HG02884 (cell line): ENCODE measurements around the gene CRYZL1.

Source experiments
- ATAC-seq: cut with Tn5 transposase; IDR thresholded peaks from one replicate; pipeline ENCODE4 v1.9.1; 2021; ENCODE audit warnings: mild to moderate bottlenecking, moderate library complexity; ENCODE audit not compliant: unreplicated experiment

CRYZL1 gene

GRCh38 chr21:33566514-33566913 is 75.0 kb downstream of the CRYZL1 start:
- no peak for ATAC-seq

GRCh38 chr21:33562389-33562788 is 79.2 kb downstream of the CRYZL1 start:
- no peak for ATAC-seq

- no peak for ATAC-seq
Observed at GRCh38 chr21:33561373-33561772, 80.2 kb downstream of the CRYZL1 start.

GRCh38 chr21:33560965-33561364 is 80.6 kb downstream of the CRYZL1 start:
- ATAC-seq: no peak

- ATAC-seq: no peak
Observed at GRCh38 chr21:33559813-33560212, 81.7 kb downstream of the CRYZL1 start.

- no peak for ATAC-seq
Observed at GRCh38 chr21:33558777-33559421, 82.6 kb downstream of the CRYZL1 start.

GRCh38 chr21:33557447-33557846 is 84.1 kb downstream of the CRYZL1 start:
- no peak for ATAC-seq

- no peak for ATAC-seq
Observed at GRCh38 chr21:33554982-33555344, 86.6 kb downstream of the CRYZL1 start.

GRCh38 chr21:33554236-33554981 is 87.1 kb downstream of the CRYZL1 start:
- no peak for ATAC-seq

- ATAC-seq: no peak
Observed at GRCh38 chr21:33552999-33553598, 88.4 kb downstream of the CRYZL1 start.

GRCh38 chr21:33552093-33552998 is 89.2 kb downstream of the CRYZL1 start:
- ATAC-seq: no peak

- no peak for ATAC-seq
Observed at GRCh38 chr21:33551664-33552063, 89.9 kb downstream of the CRYZL1 start.

- ATAC-seq: no peak
Observed at GRCh38 chr21:33550772-33551660, 90.5 kb downstream of the CRYZL1 start.

- ATAC-seq: no peak
Observed at GRCh38 chr21:33549848-33550771, 91.4 kb downstream of the CRYZL1 start.

- no peak for ATAC-seq
Observed at GRCh38 chr21:33546086-33546485, 95.5 kb downstream of the CRYZL1 start.

- ATAC-seq: no peak
Observed at GRCh38 chr21:33544451-33545195, 96.9 kb downstream of the CRYZL1 start.

GRCh38 chr21:33543505-33544129 is 97.9 kb downstream of the CRYZL1 start:
- ATAC-seq: no peak
